Activated naive CD4-positive, alpha-beta T cell treated with anti-CD3 and anti-CD28 coated beads, Interleukin-2, amount 10 ng/mL, durations not matched to agents 7 days and 5 days (primary cell): ENCODE data around the gene FAM163B.
A peak's percentile ranks its signal among the peaks of the same experiment; 100 is the strongest.

ENCODE experiments used
- CTCF ChIA-PET: fragments of 350-600 bp; sonication (Branson Sonifier 250); formaldehyde crosslinking; loops from one replicate; lab custom pipeline; 2021; ENCODE audit warnings: antibody characterized with exemption; lab: Charles Lee
- DNase-seq: peaks from one replicate; pipeline ENCODE4 v3.0.0-alpha.2; 2020
- H3K27ac Mint-ChIP-seq: one replicate; pipeline ENCODE4 v1.8.0; 2021; ENCODE audit warnings: mild to moderate bottlenecking, moderate library complexity, mixed read lengths
- H3K27me3 Mint-ChIP-seq: one replicate; pipeline ENCODE4 v1.8.0; 2021; ENCODE audit warnings: mild to moderate bottlenecking, mixed read lengths
- H3K36me3 Mint-ChIP-seq: one replicate; pipeline ENCODE4 v1.8.0; 2021; ENCODE audit warnings: mixed read lengths
- H3K4me1 Mint-ChIP-seq: one replicate; pipeline ENCODE4 v1.8.0; 2021; ENCODE audit warnings: mixed read lengths
- H3K4me3 Mint-ChIP-seq: one replicate; pipeline ENCODE4 v1.8.0; 2021; ENCODE audit warnings: mild to moderate bottlenecking, moderate library complexity, mixed read lengths
- H3K9me3 Mint-ChIP-seq: one replicate; pipeline ENCODE4 v1.8.0; 2021; ENCODE audit warnings: mixed read lengths

Gene FAM163B

GRCh38 chr9:133604856-133605255 lies 4.3 kb downstream of the FAM163B start:
- DNase-seq, result no peak
- Mint-ChIP-seq H3K36me3 (no peaks in the 10 kb centered on the region), H3K4me3 (no peak overlapping the region), H3K27ac (no peak overlapping the region), H3K4me1 (peaks cover 2% of the 10 kb centered on the region), H3K9me3 (no peaks in the 10 kb centered on the region), H3K27me3 (peaks cover 50% of the 10 kb centered on the region)
- CTCF ChIA-PET, result interaction anchor here (0.6 kb wide), 1 partner anchor 1527 kb away, joined by 3 read pairs; no protein-coding TSS in a partner anchor

- H3K36me3 Mint-ChIP-seq, result no peaks in the 10 kb centered on the region
- H3K27ac Mint-ChIP-seq, result no peak overlapping the region
- H3K27me3 Mint-ChIP-seq, result peaks cover 44% of the 10 kb centered on the region
- H3K9me3 Mint-ChIP-seq, result no peaks in the 10 kb centered on the region
- DNase-seq, result peak; percentile 44
- H3K4me1 Mint-ChIP-seq, result no peaks in the 10 kb centered on the region
- H3K4me3 Mint-ChIP-seq, result no peak overlapping the region
- CTCF ChIA-PET, result no interaction called here
Measured at GRCh38 chr9:133604214-133604613, 5.0 kb downstream of the FAM163B start.

- Mint-ChIP-seq H3K27me3 (peaks cover 38% of the 10 kb centered on the region), H3K9me3 (no peaks in the 10 kb centered on the region)
- CTCF ChIA-PET, result interaction anchor here (0.5 to 1.7 kb wide), 2 partner anchors 55 to 124 kb away, joined by 3 to 7 read pairs; no protein-coding TSS in a partner anchor
Measured at GRCh38 chr9:133603135-133603927, 5.9 kb downstream of the FAM163B start.

GRCh38 chr9:133602277-133602676 lies 6.9 kb downstream of the FAM163B start:
- Mint-ChIP-seq H3K4me1 (no peaks in the 10 kb centered on the region), H3K27ac (no peak overlapping the region), H3K36me3 (peaks cover under 1% of the 10 kb centered on the region), H3K27me3 (peaks cover 27% of the 10 kb centered on the region), H3K9me3 (peaks cover 7% of the 10 kb centered on the region), H3K4me3 (no peak overlapping the region)
- DNase-seq, result no peak
- CTCF ChIA-PET, result interaction anchor here (0.8 to 2.4 kb wide), 3 partner anchors 9 to 125 kb away, joined by 3 to 7 read pairs (median 6); no protein-coding TSS in a partner anchor

More at GRCh38 chr9:133603135-133603927, 5.9 kb downstream of the FAM163B start:
- Mint-ChIP-seq H3K4me3 (no peak overlapping the region), H3K4me1 (no peaks in the 10 kb centered on the region), H3K27ac (no peak overlapping the region), H3K36me3 (no peaks in the 10 kb centered on the region)
- no peak for DNase-seq

DNA sequence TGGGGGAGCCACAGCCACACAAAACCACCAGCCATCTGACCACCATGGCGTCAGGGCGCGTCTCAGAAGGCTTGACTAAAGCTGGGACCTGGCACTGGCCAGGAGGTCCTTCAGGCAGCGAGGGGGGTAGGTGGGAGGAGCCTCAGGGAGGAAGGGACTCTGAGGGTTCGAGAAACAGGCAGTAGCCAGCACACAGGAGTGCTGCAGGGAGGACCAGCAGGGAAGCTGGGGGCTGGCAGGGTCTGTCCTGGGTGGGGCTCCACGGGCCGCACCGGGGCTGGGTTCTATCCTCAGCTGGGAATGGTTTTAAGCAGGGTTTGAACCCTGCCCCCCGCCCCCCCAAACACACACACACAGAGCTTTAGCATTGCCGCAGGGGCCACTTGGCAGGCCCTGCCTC lies 7.4 kb downstream of the FAM163B start:
- Mint-ChIP-seq H3K9me3 (peaks cover 11% of the 10 kb centered on the region), H3K27ac (no peak overlapping the region), H3K4me3 (no peak overlapping the region), H3K27me3 (peaks cover 22% of the 10 kb centered on the region), H3K36me3 (peaks cover 2% of the 10 kb centered on the region), H3K4me1 (no peaks in the 10 kb centered on the region)
- DNase-seq, result no peak
- CTCF ChIA-PET, result interaction anchor here (0.8 to 2.4 kb wide), 2 partner anchors 8 to 12 kb away, joined by 3 to 6 read pairs; no protein-coding TSS in a partner anchor

- Mint-ChIP-seq H3K27ac (no peak overlapping the region), H3K9me3 (peaks cover 11% of the 10 kb centered on the region), H3K4me1 (no peaks in the 10 kb centered on the region), H3K36me3 (peaks cover 2% of the 10 kb centered on the region), H3K27me3 (peaks cover 14% of the 10 kb centered on the region), H3K4me3 (no peak overlapping the region)
- no peak for DNase-seq
- CTCF ChIA-PET, result interaction anchor here (2.4 kb wide), 1 partner anchor 11 kb away, joined by 6 read pairs; no protein-coding TSS in a partner anchor
Measured at GRCh38 chr9:133600739-133601138, 8.4 kb downstream of the FAM163B start.

- no peak overlapping the region for H3K4me3 Mint-ChIP-seq
- no peak overlapping the region for H3K27ac Mint-ChIP-seq
- CTCF ChIA-PET, result interaction anchor here (1.1 kb wide), 1 partner anchor 10 kb away, joined by 3 read pairs; no protein-coding TSS in a partner anchor
- H3K4me1 Mint-ChIP-seq, result no peaks in the 10 kb centered on the region
- DNase-seq, result no peak
- H3K36me3 Mint-ChIP-seq, result peaks cover 2% of the 10 kb centered on the region
- H3K9me3 Mint-ChIP-seq, result peaks cover 11% of the 10 kb centered on the region
- peaks cover 8% of the 10 kb centered on the region for H3K27me3 Mint-ChIP-seq
Measured at GRCh38 chr9:133599470-133600173, 9.6 kb downstream of the FAM163B start.

- CTCF ChIA-PET, result interaction anchor here (1.1 kb wide), 1 partner anchor 9 kb away, joined by 3 read pairs; no protein-coding TSS in a partner anchor
- H3K36me3 Mint-ChIP-seq, result peaks cover 2% of the 10 kb centered on the region
- no peak overlapping the region for H3K27ac Mint-ChIP-seq
- no peak for DNase-seq
- no peak overlapping the region for H3K4me3 Mint-ChIP-seq
- H3K9me3 Mint-ChIP-seq, result peaks cover 11% of the 10 kb centered on the region
- H3K4me1 Mint-ChIP-seq, result no peaks in the 10 kb centered on the region
- peaks cover 4% of the 10 kb centered on the region for H3K27me3 Mint-ChIP-seq
Measured at GRCh38 chr9:133598978-133599377, 10.2 kb downstream of the FAM163B start.

DNA sequence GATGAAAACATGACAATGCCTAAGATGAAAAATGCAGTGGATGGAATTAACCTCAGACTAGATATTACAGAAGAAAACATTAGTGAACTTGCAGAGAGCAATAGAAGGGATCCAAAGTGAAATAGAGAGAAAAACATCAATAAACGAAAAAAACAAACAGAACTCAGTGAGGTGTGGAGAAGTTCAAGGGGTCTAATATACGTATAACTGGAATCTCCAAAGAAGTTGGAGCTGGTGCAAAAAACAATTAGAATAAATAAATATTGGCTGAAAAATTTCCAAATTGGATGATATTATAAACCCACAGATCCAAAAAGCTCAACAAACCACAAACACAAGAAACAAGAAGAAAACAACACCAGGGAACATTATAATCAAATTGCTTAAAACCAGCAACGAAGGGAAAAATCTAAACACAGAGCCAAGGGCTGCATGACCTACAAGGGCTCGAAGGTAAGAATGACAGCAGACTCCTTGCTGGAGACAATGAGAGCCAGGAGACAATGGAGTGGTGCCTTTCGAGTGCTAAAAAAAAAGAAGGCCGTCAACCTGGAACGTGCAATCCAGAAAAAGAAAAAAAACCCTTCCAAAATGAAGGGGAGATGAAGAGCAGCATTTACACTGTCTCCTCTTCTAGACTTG lies 11.8 kb downstream of the FAM163B start:
- H3K27ac Mint-ChIP-seq, result no peak overlapping the region
- peaks cover 2% of the 10 kb centered on the region for H3K36me3 Mint-ChIP-seq
- CTCF ChIA-PET, result interaction anchor here (0.9 kb wide), 1 partner anchor 34 kb away, joined by 3 read pairs; no protein-coding TSS in a partner anchor

DNA sequence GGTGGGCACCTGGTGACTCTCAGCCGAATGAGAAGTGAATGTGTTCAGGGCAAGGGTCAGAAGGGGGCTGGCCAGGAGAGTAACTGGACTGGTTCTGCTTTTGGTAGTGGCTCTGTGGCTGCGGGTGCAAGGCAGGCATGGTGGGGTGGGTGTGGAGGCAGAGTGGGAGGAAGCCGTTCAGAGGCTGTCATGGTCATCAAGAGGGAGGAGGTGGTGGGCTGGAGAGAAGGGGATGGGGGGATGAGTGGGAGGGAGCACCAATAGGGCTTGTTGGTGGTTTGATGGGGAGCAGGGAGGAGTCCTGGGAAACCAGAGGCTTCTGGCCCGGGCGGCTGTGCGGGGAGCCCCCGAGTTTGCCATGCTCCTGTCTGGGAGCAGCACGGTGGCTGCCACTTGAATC lies 13.3 kb downstream of the FAM163B start:
- peaks cover 2% of the 10 kb centered on the region for H3K36me3 Mint-ChIP-seq
- H3K4me3 Mint-ChIP-seq, result no peak overlapping the region
- CTCF ChIA-PET, result no interaction called here
- DNase-seq, result no peak
- peaks cover 11% of the 10 kb centered on the region for H3K9me3 Mint-ChIP-seq
- H3K27me3 Mint-ChIP-seq, result no peaks in the 10 kb centered on the region
- no peaks in the 10 kb centered on the region for H3K4me1 Mint-ChIP-seq
- no peak overlapping the region for H3K27ac Mint-ChIP-seq

More for the DNA sequence above, 11.8 kb downstream of the FAM163B start:
- H3K27me3 Mint-ChIP-seq, result no peaks in the 10 kb centered on the region
- H3K4me1 Mint-ChIP-seq, result no peaks in the 10 kb centered on the region
- H3K9me3 Mint-ChIP-seq, result peaks cover 11% of the 10 kb centered on the region
- H3K4me3 Mint-ChIP-seq, result no peak overlapping the region
- no peak for DNase-seq

DNA sequence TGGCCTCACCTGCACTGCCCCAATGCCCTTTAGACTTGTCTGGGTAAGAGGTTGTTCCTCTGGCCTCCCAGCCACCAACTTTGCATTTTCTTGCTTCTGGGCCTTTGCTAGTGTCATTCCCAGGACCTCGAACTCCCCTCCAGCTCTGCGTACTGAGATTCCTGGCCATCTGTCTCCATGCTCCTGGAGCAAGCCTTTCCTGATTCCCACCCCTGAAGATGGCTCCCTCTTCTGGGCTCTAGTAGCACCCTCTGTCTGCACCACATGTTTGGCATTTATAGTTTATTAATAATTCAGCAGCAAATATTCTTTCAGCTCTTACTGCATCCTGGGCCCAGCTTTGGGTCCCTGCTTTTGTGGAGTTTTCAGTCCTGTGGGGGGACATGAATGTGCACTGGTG lies 14.9 kb downstream of the FAM163B start:
- Mint-ChIP-seq H3K27ac (no peak overlapping the region), H3K4me1 (no peaks in the 10 kb centered on the region), H3K27me3 (no peaks in the 10 kb centered on the region), H3K36me3 (peaks cover 2% of the 10 kb centered on the region), H3K4me3 (no peak overlapping the region), H3K9me3 (peaks cover 11% of the 10 kb centered on the region)
- CTCF ChIA-PET, result interaction anchor here (1.3 to 1.6 kb wide), 2 partner anchors 8 to 133 kb away, joined by 3 to 4 read pairs; no protein-coding TSS in a partner anchor
- no peak for DNase-seq

DNA sequence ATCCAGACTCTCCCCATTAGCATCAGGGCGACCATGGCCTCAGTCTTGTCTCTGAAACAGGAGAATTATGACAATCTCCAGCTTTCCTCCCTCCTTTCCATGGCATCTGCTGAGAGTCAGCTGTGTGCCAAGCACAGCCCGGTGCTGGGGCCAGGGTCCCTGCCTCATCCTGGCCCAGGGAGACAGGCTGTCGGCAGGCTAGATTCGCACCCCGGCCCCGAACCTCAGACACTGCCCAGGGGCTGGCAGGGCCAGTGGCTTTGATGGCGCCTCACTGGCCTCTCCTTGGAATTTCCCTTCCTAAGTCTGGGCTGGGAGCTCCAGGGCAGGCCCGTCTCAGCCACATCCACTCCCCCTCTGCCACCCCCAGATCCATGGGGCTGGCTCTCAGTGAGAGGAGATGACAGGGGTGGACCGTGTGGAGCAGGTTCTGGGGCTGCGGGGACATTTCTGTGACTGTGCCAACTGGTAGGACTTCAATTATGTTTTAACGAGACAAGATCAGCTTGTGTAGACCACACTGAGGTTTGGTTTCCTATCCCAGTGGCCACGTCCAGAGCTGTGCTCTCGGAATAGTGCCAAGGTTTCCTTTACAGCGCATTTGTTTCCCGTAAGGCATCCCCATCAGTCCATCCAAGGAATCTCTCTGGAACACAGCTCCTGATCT lies 15.5 kb downstream of the FAM163B start:
- CTCF ChIA-PET, result interaction anchor here (1.3 to 1.6 kb wide), 2 partner anchors 9 to 134 kb away, joined by 3 to 4 read pairs; no protein-coding TSS in a partner anchor

DNA sequence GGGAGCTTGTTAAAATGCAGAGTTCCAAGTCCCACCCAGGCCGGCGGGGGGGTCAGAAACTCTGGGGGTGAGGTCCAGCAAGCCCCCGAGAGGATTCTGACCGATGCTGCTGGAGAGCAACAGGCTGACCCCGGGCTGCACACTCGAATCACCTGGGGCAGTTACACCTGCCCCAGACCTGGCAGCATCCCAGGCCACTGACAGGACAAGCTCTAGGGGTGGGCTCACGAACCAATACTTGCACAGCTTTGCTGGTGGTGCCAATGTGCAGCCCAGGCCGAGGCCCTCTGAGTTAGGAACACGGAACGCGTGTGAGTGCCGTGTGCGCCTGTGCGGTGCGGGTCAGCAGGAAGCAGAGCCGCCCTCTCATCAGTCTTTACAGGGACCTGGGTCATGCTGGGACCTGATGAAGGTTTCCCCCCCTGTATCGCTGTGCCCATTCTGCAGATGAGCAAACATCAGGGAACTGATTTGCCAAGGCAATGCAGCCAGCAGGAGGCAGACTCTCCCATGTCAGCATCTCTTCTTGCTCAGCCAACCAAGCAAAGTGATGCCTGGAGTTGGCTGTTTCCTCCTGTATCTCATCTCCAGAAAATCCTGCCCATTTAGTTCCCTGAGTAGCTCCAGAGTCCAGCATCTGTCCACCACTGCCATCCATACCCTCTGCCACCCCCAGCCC lies 16.3 kb downstream of the FAM163B start:
- peak; percentile 54 for DNase-seq
- Mint-ChIP-seq H3K36me3 (peaks cover 2% of the 10 kb centered on the region), H3K4me3 (no peak overlapping the region), H3K4me1 (no peaks in the 10 kb centered on the region), H3K9me3 (peaks cover 12% of the 10 kb centered on the region), H3K27me3 (no peaks in the 10 kb centered on the region), H3K27ac (no peak overlapping the region)
- CTCF ChIA-PET, result interaction anchor here (1.2 to 1.6 kb wide), 3 partner anchors 9 to 135 kb away, joined by 3 to 4 read pairs (median 3); no protein-coding TSS in a partner anchor

More for the DNA sequence above, 15.5 kb downstream of the FAM163B start:
- peaks cover 2% of the 10 kb centered on the region for H3K36me3 Mint-ChIP-seq
- no peaks in the 10 kb centered on the region for H3K4me1 Mint-ChIP-seq
- H3K9me3 Mint-ChIP-seq, result peaks cover 11% of the 10 kb centered on the region
- no peaks in the 10 kb centered on the region for H3K27me3 Mint-ChIP-seq
- H3K4me3 Mint-ChIP-seq, result no peak overlapping the region
- peak overlapping the region; percentile 9 for H3K27ac Mint-ChIP-seq
- DNase-seq, result no peak
